Measurements from ENCODE around the gene TRNAU1AP. TPM values are rescaled to one million over a fixed set of nuclear protein-coding genes. Genes with fewer than 3 reads are reported as not detected.
"Not testable (repeated sequence)": the region's sequence is repeated elsewhere in the genome, so short reads cannot be mapped to it uniquely, and the experiment has no call there.

Gene TRNAU1AP
- total RNA-seq, 4 donors from 2014 or later = 4.1 to 25.4 (median 12.4) TPM

DNA sequence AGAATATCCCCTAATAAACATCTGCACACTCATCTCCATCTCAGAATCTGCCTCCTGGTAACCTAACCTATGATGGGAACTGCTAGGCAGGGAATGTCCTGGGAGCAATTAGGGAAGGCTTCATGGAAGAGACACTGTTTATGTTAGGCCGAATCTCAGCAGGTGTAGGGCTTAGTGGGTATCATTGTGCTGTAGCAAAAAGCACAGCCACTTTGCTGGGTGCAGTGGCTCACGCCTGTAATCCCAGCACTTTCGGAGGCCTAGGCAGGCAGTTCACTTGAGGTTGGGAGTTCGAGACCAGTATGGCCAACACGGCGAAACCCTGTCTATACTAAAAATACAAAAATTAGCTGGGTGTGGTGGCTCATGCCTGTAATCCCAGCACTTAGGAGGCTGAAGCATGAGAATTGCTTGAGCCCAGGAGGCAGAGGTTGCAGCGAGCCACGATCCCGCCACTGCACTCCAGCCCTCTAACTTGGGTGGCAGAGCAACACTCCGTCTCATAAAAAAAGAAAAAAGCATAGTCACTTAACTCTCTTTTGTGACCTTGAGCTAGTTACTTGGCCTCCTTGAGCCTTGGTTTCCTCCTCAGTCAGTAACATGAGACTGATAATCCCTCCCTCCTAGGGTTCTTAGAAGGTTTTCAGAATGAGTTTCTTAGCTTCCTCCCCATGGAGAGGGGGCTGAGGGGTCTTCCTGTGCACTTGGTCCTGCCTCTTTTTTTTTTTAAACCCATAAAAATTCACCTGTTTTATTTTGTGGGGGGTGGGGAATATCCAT, 42.7 kb downstream of the TRNAU1AP start:
- no peaks in the 10 kb centered on the region for H3K27me3 ChIP-seq
- H3K27ac ChIP-seq = no peak overlapping the region
- TF ChIP-seq POLR2A (IDR thresholded peaks at IDR 0.05) (no peak), POLR2AphosphoS5 (IDR thresholded peaks at IDR 0.05) (no peak)
- TF ChIP-seq, protein P1, sequence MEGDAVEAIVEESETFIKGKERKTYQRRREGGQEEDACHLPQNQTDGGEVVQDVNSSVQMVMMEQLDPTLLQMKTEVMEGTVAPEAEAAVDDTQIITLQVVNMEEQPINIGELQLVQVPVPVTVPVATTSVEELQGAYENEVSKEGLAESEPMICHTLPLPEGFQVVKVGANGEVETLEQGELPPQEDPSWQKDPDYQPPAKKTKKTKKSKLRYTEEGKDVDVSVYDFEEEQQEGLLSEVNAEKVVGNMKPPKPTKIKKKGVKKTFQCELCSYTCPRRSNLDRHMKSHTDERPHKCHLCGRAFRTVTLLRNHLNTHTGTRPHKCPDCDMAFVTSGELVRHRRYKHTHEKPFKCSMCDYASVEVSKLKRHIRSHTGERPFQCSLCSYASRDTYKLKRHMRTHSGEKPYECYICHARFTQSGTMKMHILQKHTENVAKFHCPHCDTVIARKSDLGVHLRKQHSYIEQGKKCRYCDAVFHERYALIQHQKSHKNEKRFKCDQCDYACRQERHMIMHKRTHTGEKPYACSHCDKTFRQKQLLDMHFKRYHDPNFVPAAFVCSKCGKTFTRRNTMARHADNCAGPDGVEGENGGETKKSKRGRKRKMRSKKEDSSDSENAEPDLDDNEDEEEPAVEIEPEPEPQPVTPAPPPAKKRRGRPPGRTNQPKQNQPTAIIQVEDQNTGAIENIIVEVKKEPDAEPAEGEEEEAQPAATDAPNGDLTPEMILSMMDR (IDR thresholded peaks at IDR 0.05) = no peak
- in situ Hi-C loops (cut with MboI; ENCODE audit: low pct_ligation_motif_present in 1 of 4, low pct_unique_long_range_greater_than_20kb in 1 of 4, low sequenced_read_pairs in 3 of 4) (no loop called here), intact Hi-C loops (cut with DNase I; ENCODE audit: low total_unique reads) (no loop called here)
- no peak overlapping the region for H3K4me3 ChIP-seq
- 91 to 100% methylated on average over 1 to 10 of the region's 10 CpGs for WGBS, 2 donors (ENCODE audit: low coverage in 1 of 2)
- H3K9me3 ChIP-seq = no peaks in the 10 kb centered on the region
- no peaks in the 10 kb centered on the region for H3K36me3 ChIP-seq
- DNase-seq = no peak
- peaks cover 2 to 20% (median 14%) of the 10 kb centered on the region in 4 donors for H3K4me1 ChIP-seq

- H3K36me3 ChIP-seq; H3K4me3 ChIP-seq; DNase-seq; intact Hi-C loops (cut with DNase I; ENCODE audit: low total_unique reads); in situ Hi-C loops (cut with MboI; ENCODE audit: low pct_ligation_motif_present in 1 of 4, low pct_unique_long_range_greater_than_20kb in 1 of 4, low sequenced_read_pairs in 3 of 4); H3K27me3 ChIP-seq; H3K9me3 ChIP-seq; H3K27ac ChIP-seq: not testable (repeated sequence)
- peaks cover 0 to 14% (median 9%) of the 10 kb centered on the region in 4 donors for H3K4me1 ChIP-seq
- 95 to 98% methylated on average over 5 to 11 of the region's 11 CpGs for WGBS, 2 donors (ENCODE audit: low coverage in 1 of 2)
These were observed 43.4 kb downstream of the TRNAU1AP start for GRCh38 chr1:28596276-28596675.

DNA sequence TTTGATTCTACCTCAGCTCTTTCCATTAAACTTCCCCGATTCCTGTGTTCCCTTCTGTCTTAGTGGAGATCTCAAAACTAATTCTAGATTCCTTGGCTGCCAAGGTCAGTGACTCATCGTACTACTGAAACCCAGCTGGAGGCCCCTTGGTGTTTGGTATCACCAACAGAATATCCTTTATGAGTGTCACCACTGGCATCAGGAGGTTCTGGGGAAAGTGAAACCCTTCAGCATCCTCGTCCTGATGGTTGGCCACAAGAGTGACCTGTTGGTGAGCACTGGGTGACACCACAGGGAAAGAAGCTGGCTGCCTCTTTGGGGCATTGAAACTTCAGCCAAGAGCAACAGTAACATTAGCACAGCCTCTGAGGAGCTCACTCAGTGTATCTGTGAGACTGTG, 48.8 kb downstream of the TRNAU1AP start:
- Histone ChIP-seq H3K27ac (no peak overlapping the region), H3K27me3 (no peaks in the 10 kb centered on the region), H3K4me3 (no peak overlapping the region), H3K4me1 (peaks cover 0 to 3% (median 0%) of the 10 kb centered on the region in 4 donors), H3K9me3 (no peaks in the 10 kb centered on the region), H3K36me3 (peaks cover 0 to 17% (median 5%) of the 10 kb centered on the region in 4 donors)
- DNase-seq = no peak
- 58 to 63% methylated on average over 2 to 3 of the region's 3 CpGs for WGBS, 2 donors (ENCODE audit: low coverage in 1 of 2)
- no peak for TF ChIP-seq EP300 (IDR thresholded peaks at IDR 0.05; ENCODE audit: low read depth)
- TF ChIP-seq, protein P1 (IDR thresholded peaks at IDR 0.05) = no peak
- TF ChIP-seq POLR2A (IDR thresholded peaks at IDR 0.05) = no peak
- no peak for TF ChIP-seq POLR2AphosphoS5 (IDR thresholded peaks at IDR 0.05)
- intact Hi-C loops (cut with DNase I; ENCODE audit: low total_unique reads) (loop anchor here (10.0 kb wide), 1 partner anchor 87 kb away; no protein-coding TSS in a partner anchor), in situ Hi-C loops (cut with MboI; ENCODE audit: low pct_ligation_motif_present in 1 of 4, low pct_unique_long_range_greater_than_20kb in 1 of 4, low sequenced_read_pairs in 3 of 4) (loop anchor here in 3 of 4 donors (5.0 to 25.0 kb wide), 4 partner anchors 84 to 194 kb away; partner anchors contain the start of gene RCC1 (in 1 of the 3))

DNA sequence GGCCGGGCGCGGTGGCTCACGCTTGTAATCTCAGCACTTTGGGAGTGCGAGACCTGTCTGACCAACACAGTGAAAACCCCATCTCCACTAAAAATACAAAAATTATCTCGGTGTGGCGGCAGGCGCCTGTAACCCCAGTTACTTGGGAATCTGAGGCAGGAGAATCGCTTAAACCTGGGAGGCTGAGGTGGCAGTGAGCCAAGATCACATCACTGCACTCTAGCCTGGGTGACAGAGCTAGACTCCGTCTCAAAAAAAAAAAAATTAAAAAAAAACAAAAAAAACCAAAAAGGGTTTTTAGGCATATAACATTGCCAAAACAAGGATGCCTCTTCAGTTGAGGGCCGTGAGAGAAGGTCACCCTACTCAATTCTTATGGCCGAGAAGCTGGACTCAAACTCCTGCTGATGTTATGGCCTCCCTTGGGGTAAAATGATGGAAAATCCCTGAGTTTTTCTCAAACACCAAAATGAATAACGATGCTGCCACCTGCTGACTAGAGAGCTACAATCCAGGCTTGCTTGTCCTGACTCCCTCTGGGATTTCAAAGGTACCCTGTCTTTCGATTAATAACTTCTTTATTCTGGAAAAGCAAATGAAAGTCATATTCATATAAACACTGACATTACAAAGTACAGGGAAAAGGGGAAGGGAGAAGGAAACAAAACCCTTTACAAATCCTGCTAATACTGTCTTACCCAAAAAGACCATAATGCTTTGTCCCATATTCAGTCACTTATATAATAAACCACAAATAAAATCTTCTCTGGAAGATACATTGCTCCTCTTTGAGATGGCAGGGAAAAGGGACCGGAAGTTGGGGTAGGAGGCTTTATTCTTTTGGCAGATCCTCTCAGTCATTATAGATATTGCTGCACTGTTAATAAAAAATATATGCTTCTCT, 49.9 kb downstream of the TRNAU1AP start:
- Histone ChIP-seq H3K27me3 (no peaks in the 10 kb centered on the region), H3K27ac (no peak overlapping the region), H3K9me3 (no peaks in the 10 kb centered on the region), H3K4me1 (peaks cover 0 to 3% (median 0%) of the 10 kb centered on the region in 4 donors), H3K36me3 (peaks cover 0 to 25% (median 8%) of the 10 kb centered on the region in 4 donors), H3K4me3 (no peak overlapping the region)
- in situ Hi-C loops (cut with MboI; ENCODE audit: low pct_ligation_motif_present in 1 of 4, low pct_unique_long_range_greater_than_20kb in 1 of 4, low sequenced_read_pairs in 3 of 4) = loop anchor here in 3 of 4 donors (5.0 to 25.0 kb wide), 4 partner anchors 85 to 195 kb away; partner anchors contain the start of gene RCC1 (in 1 of the 3)
- WGBS, 2 donors (ENCODE audit: low coverage in 1 of 2) = 53 to 71% methylated on average over 6 to 15 of the region's 15 CpGs
- TF ChIP-seq POLR2AphosphoS5 (IDR thresholded peaks at IDR 0.05) = no peak
- TF ChIP-seq, protein P1 (IDR thresholded peaks at IDR 0.05) = peak; percentile 55 to 68 (median 57)
- peak; percentile 55 for DNase-seq
- intact Hi-C loops (cut with DNase I; ENCODE audit: low total_unique reads) = loop anchor here (10.0 kb wide), 1 partner anchor 88 kb away; no protein-coding TSS in a partner anchor

Measured in transverse colon (tissue), 4 donors.